NK-92 treated with Interleukin-12 subunit alpha and Interleukin-12 subunit beta, amount 100 ng/mL, for 24 hours (cell line): ENCODE measurements around the gene NKAIN2.
"Not testable (repeated sequence)": the region's sequence is repeated elsewhere in the genome, so short reads cannot be mapped to it uniquely, and the experiment has no call there.

ENCODE experiments used
- DNase-seq: peaks from one replicate; lab custom pipeline; 2025; lab: John Stamatoyannopoulos, UW

Gene NKAIN2

GRCh38 chr6:124512431-124512830, 708.8 kb downstream of the NKAIN2 start:
- DNase-seq = no peak

GRCh38 chr6:124517339-124517738, 713.7 kb downstream of the NKAIN2 start:
- DNase-seq = no peak

- DNase-seq = no peak
These were observed 716.8 kb downstream of the NKAIN2 start for GRCh38 chr6:124520514-124520913.

GRCh38 chr6:124522335-124522734, 718.7 kb downstream of the NKAIN2 start:
- DNase-seq = no peak

- DNase-seq = no peak
These were observed 721.0 kb downstream of the NKAIN2 start for GRCh38 chr6:124524491-124525200.

- DNase-seq = no peak
These were observed 727.3 kb downstream of the NKAIN2 start for GRCh38 chr6:124530926-124531325.

GRCh38 chr6:124535299-124535698, 731.6 kb downstream of the NKAIN2 start:
- no peak for DNase-seq

GRCh38 chr6:124535746-124536145, 732.1 kb downstream of the NKAIN2 start:
- no peak for DNase-seq

- DNase-seq = no peak
These were observed 732.6 kb downstream of the NKAIN2 start for GRCh38 chr6:124536157-124536841.

GRCh38 chr6:124536842-124537191, 733.2 kb downstream of the NKAIN2 start:
- no peak for DNase-seq

GRCh38 chr6:124539096-124539495, 735.4 kb downstream of the NKAIN2 start:
- DNase-seq = no peak

- DNase-seq = no peak
These were observed 737.9 kb downstream of the NKAIN2 start for GRCh38 chr6:124541573-124541972.

- DNase-seq = no peak
These were observed 742.9 kb downstream of the NKAIN2 start for GRCh38 chr6:124546601-124547000.

- DNase-seq = no peak
These were observed 748.1 kb downstream of the NKAIN2 start for GRCh38 chr6:124551711-124552233.

- DNase-seq = no peak
These were observed 754.2 kb downstream of the NKAIN2 start for GRCh38 chr6:124557873-124558272.

GRCh38 chr6:124560078-124560477, 756.4 kb downstream of the NKAIN2 start:
- DNase-seq = not testable (repeated sequence)

GRCh38 chr6:124560873-124561567, 757.4 kb downstream of the NKAIN2 start:
- DNase-seq = no peak

- no peak for DNase-seq
These were observed 758.0 kb downstream of the NKAIN2 start for GRCh38 chr6:124561635-124562130.

- DNase-seq = not testable (repeated sequence)
These were observed 760.5 kb downstream of the NKAIN2 start for GRCh38 chr6:124564125-124564524.

GRCh38 chr6:124567401-124567800, 763.7 kb downstream of the NKAIN2 start:
- no peak for DNase-seq

GRCh38 chr6:124573953-124574352, 770.3 kb downstream of the NKAIN2 start:
- no peak for DNase-seq

- DNase-seq = no peak
These were observed 774.1 kb downstream of the NKAIN2 start for GRCh38 chr6:124577734-124578281.
